Karpas-422 (cell line): ENCODE results near the gene PHPT1. TPM values are rescaled to one million over a fixed set of nuclear protein-coding genes. Genes with fewer than 3 reads are reported as not detected.
"Not testable (repeated sequence)": the region's sequence is repeated elsewhere in the genome, so short reads cannot be mapped to it uniquely, and the experiment has no call there.

Source experiments
- DNase-seq: peaks from one replicate; pipeline ENCODE4 v3.0.0-alpha.2; 2015
- H2AFZ ChIP-seq: fragments of 200-600 bp; sonication (generic); 2 replicates; pipeline ENCODE4 v1.6.1; 2014; ENCODE audit warnings: antibody characterized with exemption, low read length, mixed read lengths
- H3K27ac ChIP-seq: fragments of 200-600 bp; sonication (generic); 2 replicates; pipeline ENCODE4 v1.5.1; 2014; ENCODE audit warnings: mild to moderate bottlenecking, low read length, moderate library complexity
- H3K27me3 ChIP-seq: fragments of 200-600 bp; sonication (generic); 2 replicates; pipeline ENCODE4 v1.6.1; 2014; ENCODE audit warnings: low read length, mixed read lengths
- H3K36me3 ChIP-seq: fragments of 200-600 bp; sonication (generic); 2 replicates; pipeline ENCODE4 v1.6.1; 2014; ENCODE audit warnings: low read length, mixed read lengths; ENCODE audit not compliant: insufficient read depth
- H3K4me1 ChIP-seq: fragments of 200-600 bp; sonication (generic); 2 replicates; pipeline ENCODE4 v1.6.1; 2014; ENCODE audit warnings: mild to moderate bottlenecking, low read length, mixed read lengths
- H3K4me2 ChIP-seq: fragments of 200-600 bp; sonication (generic); 2 replicates; pipeline ENCODE4 v1.6.1; 2014; ENCODE audit warnings: low read length, low read depth, mild to moderate bottlenecking; ENCODE audit not compliant: poor library complexity, severe bottlenecking
- H3K4me3 ChIP-seq: fragments of 200-600 bp; sonication (generic); 2 replicates; pipeline ENCODE4 v1.5.1; 2014; ENCODE audit warnings: mild to moderate bottlenecking, antibody characterized with exemption, low read length, mixed read lengths
- H3K79me2 ChIP-seq: fragments of 200-600 bp; sonication (generic); 2 replicates; pipeline ENCODE4 v1.6.1; 2014; ENCODE audit warnings: mild to moderate bottlenecking, low read length, mixed read lengths
- H3K9ac ChIP-seq: fragments of 200-600 bp; sonication (generic); 2 replicates; pipeline ENCODE4 v1.6.0; 2014; ENCODE audit warnings: low read length
- H3K9me2 ChIP-seq: fragments of 200-600 bp; sonication (generic), shearing (Covaris generic); replicated peaks from 2 replicates; pipeline ENCODE4 v1.6.0; 2014; ENCODE audit warnings: mild to moderate bottlenecking, low read length, moderate library complexity; ENCODE audit not compliant: insufficient read depth
- H3K9me3 ChIP-seq: fragments of 300-700, 200-600 bp; sonication (generic); 2 replicates; pipeline ENCODE4 v1.6.1; 2014; ENCODE audit warnings: low read length, mixed read lengths
- H4K20me1 ChIP-seq: fragments of 200-600 bp; sonication (generic); 2 replicates; pipeline ENCODE4 v1.6.1; 2014; ENCODE audit warnings: mild to moderate bottlenecking, antibody characterized with exemption, low read length, low read depth; ENCODE audit not compliant: insufficient read depth
- total RNA-seq: library from RNA; depleted of rRNA; stranded (reverse); fragments of >200 nt; shearing (Covaris generic); gene quantifications from 2 replicates; pipeline ENCODE4 v1.2.3, GENCODE V29; 2014; ENCODE audit warnings: low replicate concordance; rRNA removed

The PHPT1 gene
- 82.5 and 164 TPM in 2 replicates for total RNA-seq

DNA sequence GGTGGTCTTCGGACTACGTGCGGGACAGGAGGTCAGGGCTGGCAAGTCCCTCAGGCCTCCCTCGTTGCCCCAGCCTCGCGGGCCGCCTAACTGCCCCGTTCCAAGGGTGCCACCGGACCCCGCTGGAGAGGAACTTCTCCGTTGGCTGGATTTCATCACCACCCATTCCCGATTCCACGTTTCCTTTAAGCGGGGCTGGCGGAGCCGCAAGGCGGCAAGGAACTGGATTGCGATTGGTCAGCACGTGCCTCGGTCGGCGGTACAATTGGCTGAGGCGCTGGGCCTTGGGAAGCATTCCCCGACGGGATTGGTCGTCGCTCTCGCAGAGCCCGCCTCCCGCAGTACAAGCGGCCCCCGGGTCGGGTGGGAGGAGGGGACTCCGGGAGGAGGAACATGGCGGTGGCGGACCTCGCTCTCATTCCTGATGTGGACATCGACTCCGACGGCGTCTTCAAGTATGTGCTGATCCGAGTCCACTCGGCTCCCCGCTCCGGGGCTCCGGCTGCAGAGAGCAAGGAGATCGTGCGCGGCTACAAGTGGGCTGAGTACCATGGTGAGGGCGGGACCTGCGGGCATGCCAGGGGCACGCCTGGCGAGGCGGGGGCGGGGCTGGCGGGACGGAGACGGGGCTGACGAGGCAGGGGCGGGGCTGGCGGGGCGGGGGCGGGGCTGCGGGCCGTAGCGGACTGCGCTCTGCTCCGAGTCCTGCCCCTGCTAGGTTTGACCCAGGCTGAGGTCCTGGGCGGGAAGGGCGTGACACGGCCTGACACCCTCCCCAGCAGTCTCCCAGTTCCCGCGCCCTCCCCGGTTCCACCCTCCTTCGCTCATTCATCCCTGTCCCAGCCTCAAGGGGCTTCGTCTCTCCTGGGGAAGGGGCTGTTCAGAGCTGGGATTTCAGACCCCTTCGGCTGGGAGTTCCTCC, at the start of gene PHPT1:
Gene PHPT1, plus strand, starts transcription at position 372 of the 922 bp plus-strand sequence. Its CDS starts 22 bp downstream, at position 394.
- no peaks in the 10 kb centered on the region for H3K79me2 ChIP-seq
- H3K4me3 ChIP-seq = peak within 1 kb of the TSS; percentile 79
- H3K4me1 ChIP-seq = peaks cover 15% of the 10 kb centered on the region
- no peaks in the 10 kb centered on the region for H3K9me3 ChIP-seq
- H4K20me1 ChIP-seq = peaks cover 13% of the 10 kb centered on the region
- peak within 1 kb of the TSS; percentile 63 for H3K27ac ChIP-seq
- peak within 1 kb of the TSS; percentile 73 for H3K9ac ChIP-seq
- no peaks in the 10 kb centered on the region for H3K9me2 ChIP-seq
- peak; percentile 99 for DNase-seq
- H3K36me3 ChIP-seq = peaks cover 3% of the 10 kb centered on the region; the same call in 1 of the 2 replicates
- peak within 1 kb of the TSS; percentile 74 for H3K4me2 ChIP-seq
- no peaks in the 10 kb centered on the region for H3K27me3 ChIP-seq
- no peak within 1 kb of the TSS for H2AFZ ChIP-seq

- DNase-seq = peak; percentile 83
- Histone ChIP-seq H3K36me3 (no peaks in the 10 kb centered on the region), H3K9me3 (no peaks in the 10 kb centered on the region), H3K9me2 (no peaks in the 10 kb centered on the region), H3K79me2 (no peaks in the 10 kb centered on the region), H3K9ac (peak overlapping the region; percentile 42), H2AFZ (no peak overlapping the region), H3K4me1 (peaks cover 44% of the 10 kb centered on the region), H3K4me2 (peak overlapping the region; percentile 63), H3K4me3 (peak overlapping the region; percentile 43), H3K27ac (no peak overlapping the region), H4K20me1 (0 out of 2 replicates have a peak, but pooled peaks cover 8% of the 10 kb centered on the region), H3K27me3 (no peaks in the 10 kb centered on the region)
These were observed 49.2 kb upstream of the PHPT1 start for GRCh38 chr9:136799854-136800657.

- H2AFZ ChIP-seq = no peak overlapping the region
- H4K20me1 ChIP-seq = 0 out of 2 replicates have a peak, but pooled peaks cover 8% of the 10 kb centered on the region
- H3K4me2 ChIP-seq = no peak overlapping the region
- no peak overlapping the region for H3K27ac ChIP-seq
- H3K4me1 ChIP-seq = peaks cover 35% of the 10 kb centered on the region
- no peak overlapping the region for H3K4me3 ChIP-seq
- DNase-seq = no peak
- no peaks in the 10 kb centered on the region for H3K9me3 ChIP-seq
- no peak overlapping the region for H3K9ac ChIP-seq
- no peaks in the 10 kb centered on the region for H3K27me3 ChIP-seq
- H3K36me3 ChIP-seq = no peaks in the 10 kb centered on the region
- H3K9me2 ChIP-seq = no peaks in the 10 kb centered on the region
- H3K79me2 ChIP-seq = peaks cover 11% of the 10 kb centered on the region
These were observed 46.9 kb upstream of the PHPT1 start for GRCh38 chr9:136802321-136802720.

DNA sequence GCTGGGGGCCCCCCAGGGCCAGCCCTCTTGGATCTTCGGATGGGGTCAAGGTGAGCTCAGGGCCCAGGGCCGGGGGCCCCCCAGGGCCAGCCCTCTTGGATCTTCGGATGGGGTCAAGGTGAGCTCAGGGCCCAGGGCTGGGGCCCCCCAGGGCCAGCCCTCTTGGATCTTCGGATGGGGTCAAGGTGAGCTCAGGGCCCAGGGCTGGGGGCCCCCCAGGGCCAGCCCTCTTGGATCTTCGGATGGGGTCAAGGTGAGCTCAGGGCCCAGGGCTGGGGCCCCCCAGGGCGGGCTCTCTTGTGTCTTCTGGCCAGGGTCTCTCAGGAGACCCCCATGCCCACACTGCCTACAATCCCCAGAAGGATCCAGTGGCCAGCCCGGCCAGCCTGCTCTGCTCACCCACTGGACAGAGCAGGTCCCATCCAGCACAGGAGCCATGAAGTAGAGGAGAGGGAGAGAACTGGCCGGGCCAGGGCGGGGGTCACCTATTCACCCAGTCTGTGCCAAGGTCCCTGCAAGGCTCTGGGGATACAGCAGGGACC, 46.1 kb upstream of the PHPT1 start:
- H3K9me2 ChIP-seq, H4K20me1 ChIP-seq, H3K9ac ChIP-seq, H3K9me3 ChIP-seq, H3K4me3 ChIP-seq, DNase-seq, H3K36me3 ChIP-seq, H3K27me3 ChIP-seq, H3K4me2 ChIP-seq, H2AFZ ChIP-seq, H3K27ac ChIP-seq: not testable (repeated sequence)
- peaks cover 35% of the 10 kb centered on the region for H3K4me1 ChIP-seq
- H3K79me2 ChIP-seq = peaks cover 15% of the 10 kb centered on the region

- Histone ChIP-seq H3K9me3 (no peaks in the 10 kb centered on the region), H3K9me2 (no peaks in the 10 kb centered on the region), H4K20me1 (0 out of 2 replicates have a peak, but pooled peaks cover 8% of the 10 kb centered on the region), H2AFZ (no peak overlapping the region), H3K9ac (no peak overlapping the region), H3K79me2 (peaks cover 23% of the 10 kb centered on the region), H3K27me3 (no peaks in the 10 kb centered on the region), H3K27ac (no peak overlapping the region), H3K4me3 (no peak overlapping the region), H3K4me1 (peaks cover 35% of the 10 kb centered on the region), H3K36me3 (no peaks in the 10 kb centered on the region), H3K4me2 (no peak overlapping the region)
- no peak for DNase-seq
These were observed 45.4 kb upstream of the PHPT1 start for GRCh38 chr9:136803551-136804508.

DNA sequence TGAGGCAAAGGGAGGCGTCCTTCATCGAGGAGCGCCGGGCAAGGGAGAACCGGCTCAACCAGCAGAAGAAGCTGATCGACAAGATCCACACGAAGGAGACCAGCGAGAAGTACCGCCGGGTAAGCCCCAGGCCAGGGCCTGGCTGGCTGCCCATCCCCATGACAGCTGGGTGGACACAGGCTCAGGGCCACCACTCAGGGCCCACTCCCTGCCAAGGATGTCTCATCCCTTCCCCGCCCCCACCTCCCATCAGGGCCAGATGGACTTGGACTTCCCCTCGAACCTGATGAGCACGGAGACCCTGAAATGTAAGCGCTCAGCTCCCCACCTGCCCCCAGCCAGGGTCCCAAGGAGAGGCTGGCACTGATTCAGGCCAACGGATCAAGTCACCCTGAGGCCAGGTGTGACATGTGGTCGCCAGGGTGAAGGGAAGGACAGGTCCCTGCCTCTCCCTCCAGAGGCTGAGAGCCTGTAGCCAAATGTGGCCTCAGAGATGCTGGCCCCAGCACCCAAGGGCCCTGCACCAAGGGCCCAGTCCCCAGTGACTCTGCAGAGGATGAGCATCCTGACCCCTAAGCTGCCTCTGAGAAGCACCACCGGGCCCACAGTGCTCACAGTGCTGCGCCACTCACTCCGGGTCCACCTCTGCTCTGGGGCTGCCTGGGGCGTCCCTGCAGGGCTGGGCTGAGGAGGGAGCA, 44.6 kb upstream of the PHPT1 start:
- Histone ChIP-seq H3K4me3 (no peak overlapping the region), H3K27me3 (no peaks in the 10 kb centered on the region), H3K9me2 (no peaks in the 10 kb centered on the region), H3K9ac (no peak overlapping the region), H3K36me3 (peaks cover 3% of the 10 kb centered on the region; the same call in 1 of the 2 replicates), H2AFZ (no peak overlapping the region), H3K79me2 (peaks cover 31% of the 10 kb centered on the region), H4K20me1 (0 out of 2 replicates have a peak, but pooled peaks cover 8% of the 10 kb centered on the region), H3K9me3 (no peaks in the 10 kb centered on the region), H3K4me1 (peaks cover 39% of the 10 kb centered on the region), H3K4me2 (no peak overlapping the region), H3K27ac (no peak overlapping the region)
- DNase-seq = no peak

DNA sequence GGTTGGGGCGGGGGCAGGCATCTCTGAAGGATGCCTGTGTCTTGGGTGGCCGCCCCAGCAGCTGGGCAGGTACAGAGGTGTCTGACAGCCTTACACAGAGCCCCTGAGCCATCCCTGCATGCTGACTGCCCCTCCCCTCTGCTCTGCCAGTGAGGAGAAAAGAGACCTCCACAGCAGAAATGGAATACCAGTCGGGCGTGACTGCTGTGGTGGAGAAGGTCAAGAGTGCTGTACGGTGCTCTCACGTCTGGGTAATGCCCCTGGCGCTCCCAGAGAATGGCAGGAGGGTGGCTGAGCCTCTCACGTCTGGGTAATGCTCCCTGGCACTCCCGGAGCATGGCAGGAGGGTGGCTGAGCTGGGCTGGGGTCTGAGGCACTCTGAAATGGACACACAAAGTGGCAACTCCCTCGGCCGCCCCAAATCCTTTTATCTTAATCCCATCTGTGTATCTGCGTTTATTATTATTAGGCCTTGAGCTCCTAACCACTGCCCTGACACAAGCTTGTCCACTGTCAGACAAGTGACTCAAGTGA, 43.9 kb upstream of the PHPT1 start:
- H3K79me2 ChIP-seq = peaks cover 37% of the 10 kb centered on the region
- H3K27me3 ChIP-seq = no peaks in the 10 kb centered on the region
- DNase-seq = no peak
- H3K9ac ChIP-seq = no peak overlapping the region
- H3K4me3 ChIP-seq = no peak overlapping the region
- H2AFZ ChIP-seq = no peak overlapping the region
- no peak overlapping the region for H3K4me2 ChIP-seq
- no peak overlapping the region for H3K27ac ChIP-seq
- 0 out of 2 replicates have a peak, but pooled peaks cover 7% of the 10 kb centered on the region for H4K20me1 ChIP-seq
- no peaks in the 10 kb centered on the region for H3K9me2 ChIP-seq
- H3K4me1 ChIP-seq = peaks cover 40% of the 10 kb centered on the region
- no peaks in the 10 kb centered on the region for H3K9me3 ChIP-seq
- peaks cover 9% of the 10 kb centered on the region; the same call in 1 of the 2 replicates for H3K36me3 ChIP-seq
